Stimulated activated CD4-positive, alpha-beta T cell treated with anti-CD3 and anti-CD28 coated beads, Interleukin-12 subunit alpha, Interleukin-12 subunit beta, amount 100 ng/mL, for 4 hours (primary cell): ENCODE data around the gene MAN1C1.

Source experiments
- DNase-seq: peaks from one replicate; pipeline ENCODE4 v3.0.0-alpha.2; 2020

The MAN1C1 gene

DNA sequence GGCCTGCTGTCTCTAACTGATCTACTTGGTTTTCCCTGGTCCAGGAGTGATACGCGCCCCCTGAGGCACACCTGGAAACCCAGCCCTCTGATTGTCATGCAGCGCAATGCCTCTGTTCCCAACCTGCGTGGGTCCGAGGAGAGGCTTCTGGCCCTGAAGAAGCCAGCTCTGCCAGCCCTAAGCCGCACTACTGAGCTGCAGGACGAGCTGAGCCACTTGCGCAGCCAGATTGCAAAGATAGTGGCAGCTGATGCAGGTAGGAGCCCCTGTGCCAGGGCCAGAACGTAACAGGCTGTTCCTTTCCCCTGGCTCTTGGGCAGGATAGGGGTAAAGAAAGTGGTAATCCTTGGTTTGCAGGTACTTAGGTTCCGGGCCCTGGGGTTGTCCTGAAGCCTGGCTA lies 210.0 kb downstream of the MAN1C1 start:
- no peak for DNase-seq

DNA sequence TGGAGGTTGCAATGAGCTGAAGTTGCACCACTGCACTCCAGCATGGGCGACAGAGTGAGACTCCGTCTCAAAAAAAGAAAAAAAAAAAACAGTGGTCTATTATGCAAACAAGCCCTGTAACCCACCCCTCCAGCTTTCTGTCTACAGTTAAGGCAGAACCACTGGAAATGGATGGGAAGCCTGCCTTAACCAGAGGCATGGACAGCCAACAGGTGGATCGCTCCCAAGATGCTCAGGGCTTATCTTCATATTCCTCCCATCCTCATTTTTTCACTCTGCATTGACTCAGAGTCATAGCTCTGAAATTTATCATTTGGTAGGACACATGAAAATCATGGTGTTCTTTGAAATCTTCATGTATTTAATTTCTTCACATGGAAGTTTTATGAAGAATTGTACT lies 211.9 kb downstream of the MAN1C1 start:
- no peak for DNase-seq

DNA sequence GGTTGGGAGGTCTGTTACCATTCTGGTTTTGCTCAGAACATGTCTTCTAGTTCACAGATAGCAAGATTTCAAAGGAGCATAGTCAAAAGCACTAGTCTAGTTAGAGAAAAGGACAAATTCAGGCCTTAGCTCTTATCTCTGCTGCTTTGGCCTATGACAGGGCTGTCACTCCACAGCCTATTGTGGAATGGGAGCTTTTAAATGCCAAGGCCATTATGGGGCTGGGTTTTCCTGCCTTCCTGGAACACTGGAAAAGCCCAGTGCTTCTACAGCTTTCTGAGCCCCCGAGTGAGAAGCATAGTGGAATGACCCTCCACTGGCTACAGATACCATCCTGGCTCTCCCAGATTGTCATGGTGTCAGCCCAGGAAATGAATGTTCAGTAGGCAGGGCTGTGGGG lies 212.5 kb downstream of the MAN1C1 start:
- no peak for DNase-seq

DNA sequence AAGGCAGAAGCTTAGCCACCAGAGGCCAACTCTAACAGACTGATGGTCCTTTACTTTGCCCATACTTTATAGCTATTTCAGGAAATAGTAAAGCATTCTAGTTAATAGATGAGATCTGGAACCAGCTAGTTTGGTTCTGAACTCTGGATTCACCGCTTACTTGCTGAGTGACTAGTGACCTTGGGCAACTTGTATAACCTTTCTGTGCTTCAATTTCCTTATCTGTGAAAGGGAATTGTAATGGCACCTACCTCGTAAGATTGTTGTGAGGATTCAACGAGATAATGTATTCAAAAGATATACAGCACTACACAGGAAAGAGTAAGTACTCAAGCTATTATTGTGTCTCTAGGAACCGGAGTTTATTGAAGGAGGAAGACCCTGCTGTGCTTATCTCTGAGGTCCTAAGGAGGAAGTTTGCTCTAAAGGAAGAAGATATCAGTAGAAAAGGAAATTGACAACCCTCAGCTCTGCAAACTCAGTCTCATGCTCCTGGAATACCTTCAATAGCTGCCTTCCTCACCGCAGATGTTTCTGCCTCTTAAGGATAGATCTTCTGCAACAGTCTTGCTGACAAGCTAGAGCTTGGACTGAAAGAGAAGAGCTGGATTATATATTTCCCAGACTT lies 215.1 kb downstream of the MAN1C1 start:
- DNase-seq: no peak

DNA sequence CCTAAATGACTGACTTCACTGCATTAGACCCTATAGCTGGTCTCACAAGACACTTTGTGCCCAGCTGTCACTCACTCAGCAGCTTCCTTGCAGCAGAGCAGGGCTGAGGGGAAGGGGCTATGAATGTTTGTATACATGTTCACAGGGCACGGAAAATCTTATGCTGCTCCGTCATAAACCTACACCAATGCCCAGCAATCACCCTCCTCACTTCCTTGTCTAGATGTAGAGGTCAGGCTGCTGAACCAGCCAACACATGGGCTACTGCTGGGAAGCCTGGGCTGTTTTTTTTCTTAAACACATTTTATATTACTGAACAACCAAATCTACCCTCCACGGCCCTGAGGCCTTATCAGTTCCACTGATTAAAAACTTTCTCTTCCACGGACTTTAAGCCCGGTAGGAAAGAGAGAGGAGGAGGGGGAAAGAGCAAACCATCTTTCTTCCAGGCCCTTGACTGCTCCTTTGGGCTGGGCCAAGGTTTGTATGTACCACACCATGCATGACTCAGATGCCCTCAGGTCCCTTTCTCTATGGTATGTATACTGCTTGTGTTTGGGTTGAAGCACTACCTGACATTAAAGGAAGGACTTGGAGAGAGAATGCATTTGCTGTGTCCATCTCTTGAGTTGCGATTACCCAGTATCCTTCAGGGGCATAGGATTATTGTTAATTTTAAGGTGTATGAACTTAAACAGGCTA lies 215.9 kb downstream of the MAN1C1 start:
- no peak for DNase-seq

DNA sequence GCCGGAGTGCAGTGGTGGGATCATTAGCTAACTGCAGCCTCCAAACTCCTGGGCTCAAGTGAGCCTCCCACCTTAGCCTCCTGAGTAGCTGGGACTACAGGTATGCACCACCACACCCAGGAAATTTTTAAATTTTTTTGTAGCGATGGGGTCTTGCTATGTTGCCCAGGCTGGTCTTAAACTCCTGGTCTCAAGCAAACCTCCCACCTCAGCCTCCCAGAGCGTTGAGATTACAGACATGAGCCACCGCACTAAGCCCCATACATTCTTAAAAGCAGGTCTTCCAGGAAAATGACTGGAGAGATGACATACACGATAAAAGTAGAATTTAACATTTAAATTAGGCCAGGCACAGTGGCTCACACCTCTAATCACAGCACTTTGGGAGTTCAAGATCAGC lies 216.6 kb downstream of the MAN1C1 start:
- no peak for DNase-seq
